PC-9 (cell line): Measurements from ENCODE around the gene CDC14A. TPM values are rescaled to one million over a fixed set of nuclear protein-coding genes. Genes with fewer than 3 reads are reported as not detected.

Source experiments
- BruUV-seq: library from RNA; stranded (reverse); fragments of 400-500 nt; replicated peaks from 2 replicates; lab custom pipeline; 2021; lab: Mats Ljungman, UMichigan
- CTCF ChIA-PET: fragments of 300-600 bp; sonication (Branson Sonifier 250); formaldehyde crosslinking; loops from one replicate; lab custom pipeline; 2022; ENCODE audit warnings: antibody characterized with exemption; lab: Charles Lee
- POLR2A ChIA-PET: fragments of 300-600 bp; sonication (Branson Sonifier 250); formaldehyde crosslinking; loops from one replicate; lab custom pipeline; 2022; ENCODE audit warnings: antibody characterized with exemption; ENCODE audit not compliant: unreplicated experiment; lab: Charles Lee
- DNase-seq, 2 experiments: peaks; one replicate each; pipeline versions ENCODE4 v3.0.0 to v3.0.0-alpha.2; 2015 to 2022; ENCODE audit warnings: mixed read lengths in 1 of 2
- H2AFZ ChIP-seq: fragments of 200-600 bp; sonication (generic); 2 replicates; pipeline ENCODE4 v1.8.1; 2017; ENCODE audit warnings: antibody characterized with exemption
- H3F3A ChIP-seq: fragments of 200-600 bp; sonication (generic); 2 replicates; pipeline ENCODE4 v1.8.1; 2017; ENCODE audit warnings: antibody characterized with exemption, mild to moderate bottlenecking, low read depth; ENCODE audit not compliant: insufficient read depth
- H3K27ac ChIP-seq: fragments of 200-600 bp; sonication (generic); 2 replicates; pipeline ENCODE4 v1.6.1; 2016; ENCODE audit warnings: mixed run types
- H3K27me3 ChIP-seq: fragments of 200-600 bp; sonication (generic); 2 replicates; pipeline ENCODE4 v1.6.1; 2016; ENCODE audit warnings: low read depth, mixed run types; ENCODE audit not compliant: insufficient read depth
- H3K36me3 ChIP-seq: fragments of 200-600 bp; sonication (generic); 2 replicates; pipeline ENCODE4 v1.6.1; 2016; ENCODE audit warnings: low read depth, mixed run types
- H3K4me1 ChIP-seq: fragments of 200-600 bp; sonication (generic); replicated peaks from 2 replicates; pipeline ENCODE4 v1.6.1; 2016; ENCODE audit warnings: mixed run types; ENCODE audit not compliant: insufficient read depth
- H3K4me2 ChIP-seq: fragments of 200-600 bp; sonication (generic); 2 replicates; pipeline ENCODE4 v1.6.1; 2017; ENCODE audit warnings: mixed run types
- H3K4me3 ChIP-seq: fragments of 200-600 bp; sonication (generic); 2 replicates; pipeline ENCODE4 v1.6.1; 2016; ENCODE audit warnings: mixed run types
- H3K79me2 ChIP-seq: fragments of 200-600 bp; sonication (generic); 2 replicates; pipeline ENCODE4 v1.6.1; 2017; ENCODE audit warnings: low read depth, mixed run types
- H3K9me2 ChIP-seq: fragments of 200-600 bp; sonication (generic); 2 replicates; pipeline ENCODE4 v1.8.1; 2017; ENCODE audit warnings: mild to moderate bottlenecking; ENCODE audit not compliant: insufficient read depth
- H3K9me3 ChIP-seq: fragments of 200-600 bp; sonication (generic); 2 replicates; pipeline ENCODE4 v1.8.1; 2016; ENCODE audit warnings: low read depth; ENCODE audit not compliant: insufficient read depth
- H4K20me1 ChIP-seq: fragments of 200-600 bp; sonication (generic); 2 replicates; pipeline ENCODE4 v1.8.1; 2017; ENCODE audit not compliant: insufficient read depth
- CTCF ChIP-seq: fragments of 200-600 bp; sonication (generic); conservative IDR thresholded peaks from 2 replicates; pipeline ENCODE4 v1.6.1; 2017; ENCODE audit warnings: mixed run types, antibody characterized with exemption, mild to moderate bottlenecking, moderate library complexity
- EZH2 ChIP-seq: fragments of 200-600 bp; sonication (generic); IDR thresholded peaks from 2 replicates; pipeline ENCODE4 v1.8.0; 2017; ENCODE audit warnings: antibody characterized with exemption, low read depth
- intact Hi-C: fragments of 100-400 bp; cut with micrococcal nuclease; formaldehyde crosslinking; loops from one replicate; pipeline ENCODE4 v1.10.0; 2022; ENCODE audit not compliant: unreplicated experiment
- total RNA-seq: library from RNA; stranded (reverse); gene quantifications from 2 replicates; pipeline ENCODE4 v1.2.3, GENCODE V29; 2021

CDC14A gene
- total RNA-seq, 1 experiment from 2014 or later = 2.8 TPM

- POLR2A ChIA-PET = no interaction called here
- Histone ChIP-seq H3K4me2 (no peak overlapping the region), H4K20me1 (no peaks in the 10 kb centered on the region), H3K27ac (no peak overlapping the region), H3K4me3 (no peak overlapping the region), H3K4me1 (no peaks in the 10 kb centered on the region), H3K27me3 (no peaks in the 10 kb centered on the region), H3K79me2 (no peaks in the 10 kb centered on the region), H3K36me3 (no peaks in the 10 kb centered on the region), H3F3A (no peaks in the 10 kb centered on the region), H3K9me2 (no peaks in the 10 kb centered on the region; the same call in 1 of the 2 replicates), H2AFZ (no peak overlapping the region), H3K9me3 (no peaks in the 10 kb centered on the region)
- CTCF ChIA-PET = interaction anchor here (0.7 kb wide), 1 partner anchor 187 kb away, joined by 3 read pairs; no protein-coding TSS in a partner anchor
- BruUV-seq = no TSS peak
- TF ChIP-seq EZH2 (no peak), CTCF (no peak)
- no peak for DNase-seq
- intact Hi-C loops = no loop called here
Measured at GRCh38 chr1:100443811-100444571, 91.7 kb downstream of the CDC14A start.

- no peaks in the 10 kb centered on the region for H3F3A ChIP-seq
- no peak overlapping the region for H3K27ac ChIP-seq
- no peaks in the 10 kb centered on the region for H4K20me1 ChIP-seq
- H3K4me2 ChIP-seq = no peak overlapping the region
- ChIA-PET CTCF (no interaction called here), POLR2A (no interaction called here)
- TF ChIP-seq EZH2 (no peak), CTCF (no peak)
- H3K4me1 ChIP-seq = no peaks in the 10 kb centered on the region
- no peaks in the 10 kb centered on the region; the same call in 1 of the 2 replicates for H3K9me2 ChIP-seq
- H3K9me3 ChIP-seq = no peaks in the 10 kb centered on the region
- intact Hi-C loops = no loop called here
- BruUV-seq = no TSS peak
- DNase-seq = no peak
- H3K79me2 ChIP-seq = no peaks in the 10 kb centered on the region
- no peak overlapping the region for H3K4me3 ChIP-seq
- H3K36me3 ChIP-seq = no peaks in the 10 kb centered on the region
- H2AFZ ChIP-seq = no peak overlapping the region
- H3K27me3 ChIP-seq = no peaks in the 10 kb centered on the region
Measured at GRCh38 chr1:100445565-100445964, 93.3 kb downstream of the CDC14A start.

- CTCF ChIA-PET = interaction anchor here (1.0 kb wide), 1 partner anchor 12 kb away, joined by 5 read pairs; no protein-coding TSS in a partner anchor
- Histone ChIP-seq H3K79me2 (no peaks in the 10 kb centered on the region), H3K9me2 (no peaks in the 10 kb centered on the region), H3K4me3 (no peak overlapping the region), H3K4me2 (no peak overlapping the region), H3K27me3 (no peaks in the 10 kb centered on the region), H3K4me1 (no peaks in the 10 kb centered on the region), H3F3A (no peaks in the 10 kb centered on the region), H4K20me1 (no peaks in the 10 kb centered on the region), H3K27ac (no peak overlapping the region), H3K36me3 (no peaks in the 10 kb centered on the region), H2AFZ (no peak overlapping the region), H3K9me3 (no peaks in the 10 kb centered on the region)
- DNase-seq = no peak
- POLR2A ChIA-PET = interaction anchor here (0.7 kb wide), 1 partner anchor 590 kb away, joined by 4 read pairs; no protein-coding TSS in a partner anchor
- TF ChIP-seq CTCF (no peak), EZH2 (no peak)
- BruUV-seq = no TSS peak
- intact Hi-C loops = no loop called here
Measured at GRCh38 chr1:100448366-100448765, 96.1 kb downstream of the CDC14A start.
